Measurements from ENCODE around the gene DNAAF2.
"Not testable (repeated sequence)": the region's sequence is repeated elsewhere in the genome, so short reads cannot be mapped to it uniquely, and the experiment has no call there.

DNAAF2 gene

DNA sequence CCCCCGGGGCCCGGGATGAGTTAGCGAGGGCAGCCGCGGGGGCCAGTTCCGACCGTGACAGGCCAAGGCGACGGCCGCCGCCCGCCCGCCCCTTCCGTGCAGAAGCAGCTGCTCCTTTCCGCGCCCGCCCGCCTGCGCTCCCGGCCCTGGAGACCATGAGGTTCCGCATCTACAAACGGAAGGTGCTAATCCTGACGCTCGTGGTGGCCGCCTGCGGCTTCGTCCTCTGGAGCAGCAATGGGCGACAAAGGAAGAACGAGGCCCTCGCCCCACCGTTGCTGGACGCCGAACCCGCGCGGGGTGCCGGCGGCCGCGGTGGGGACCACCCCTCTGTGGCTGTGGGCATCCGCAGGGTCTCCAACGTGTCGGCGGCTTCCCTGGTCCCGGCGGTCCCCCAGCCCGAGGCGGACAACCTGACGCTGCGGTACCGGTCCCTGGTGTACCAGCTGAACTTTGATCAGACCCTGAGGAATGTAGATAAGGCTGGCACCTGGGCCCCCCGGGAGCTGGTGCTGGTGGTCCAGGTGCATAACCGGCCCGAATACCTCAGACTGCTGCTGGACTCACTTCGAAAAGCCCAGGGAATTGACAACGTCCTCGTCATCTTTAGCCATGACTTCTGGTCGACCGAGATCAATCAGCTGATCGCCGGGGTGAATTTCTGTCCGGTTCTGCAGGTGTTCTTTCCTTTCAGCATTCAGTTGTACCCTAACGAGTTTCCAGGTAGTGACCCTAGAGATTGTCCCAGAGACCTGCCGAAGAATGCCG is 13.7 kb downstream of the DNAAF2 start:
- peak; percentile 71 for DNase-seq

DNA sequence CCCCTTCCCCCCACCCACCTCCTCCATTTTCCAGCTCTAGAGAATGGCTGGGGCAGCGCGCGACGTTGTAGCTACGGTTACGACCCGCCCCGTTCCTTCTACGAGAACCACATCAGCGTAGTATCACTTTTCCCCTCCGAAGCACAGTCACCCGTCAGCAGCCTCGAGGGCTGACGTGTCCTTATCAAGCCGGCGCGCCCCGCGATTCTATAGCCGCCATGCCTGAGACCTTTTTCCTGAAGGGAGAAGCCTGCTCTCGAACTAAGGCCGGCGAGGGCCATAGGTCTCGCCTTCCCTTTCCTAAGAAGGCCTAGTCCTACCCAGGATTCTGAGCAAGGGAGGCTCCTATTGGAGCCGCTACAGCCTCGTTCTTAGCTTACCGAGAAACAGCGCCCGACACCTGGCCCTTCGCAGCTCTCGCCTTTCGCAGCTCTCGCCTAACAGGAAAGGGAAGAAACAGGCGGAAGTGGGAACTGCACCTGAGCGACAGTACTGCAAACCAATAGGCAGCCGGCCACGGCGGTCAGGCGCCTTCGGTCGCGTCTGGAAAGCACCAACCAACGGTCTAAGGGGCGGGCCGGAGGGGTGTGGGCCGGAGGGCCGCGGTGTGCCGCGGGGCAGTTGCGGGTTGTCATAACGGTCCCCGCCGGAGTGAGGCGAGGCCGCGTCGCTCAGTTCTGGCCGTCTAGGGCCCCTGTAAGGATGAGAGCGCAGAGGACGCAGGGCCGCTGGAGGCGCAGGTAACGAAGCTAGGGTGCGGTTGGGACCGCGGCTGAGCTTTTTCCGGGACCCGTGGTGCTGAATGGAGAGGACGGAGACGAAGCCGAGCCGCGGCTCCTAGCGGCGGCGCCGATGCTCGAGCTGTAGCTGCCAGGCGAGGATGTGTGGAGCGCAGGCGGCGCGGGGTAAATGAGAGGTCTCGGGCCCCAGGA is 14.6 kb downstream of the DNAAF2 start, which contains the start of the genes MGAT2 and RPL36AL:
Gene MGAT2, plus strand, starts transcription at position 618 of the 932 bp plus-strand sequence. CDS start 470 bp downstream, outside the sequence.
Gene RPL36AL, minus strand, starts transcription at position 445 of the 932 bp plus-strand sequence. CDS start 1,522 bp downstream, outside the sequence.
- peak; percentile 97 for DNase-seq

- no peak for DNase-seq
Measured at GRCh38 chr14:49619730-49620129, 15.3 kb downstream of the DNAAF2 start.

DNA sequence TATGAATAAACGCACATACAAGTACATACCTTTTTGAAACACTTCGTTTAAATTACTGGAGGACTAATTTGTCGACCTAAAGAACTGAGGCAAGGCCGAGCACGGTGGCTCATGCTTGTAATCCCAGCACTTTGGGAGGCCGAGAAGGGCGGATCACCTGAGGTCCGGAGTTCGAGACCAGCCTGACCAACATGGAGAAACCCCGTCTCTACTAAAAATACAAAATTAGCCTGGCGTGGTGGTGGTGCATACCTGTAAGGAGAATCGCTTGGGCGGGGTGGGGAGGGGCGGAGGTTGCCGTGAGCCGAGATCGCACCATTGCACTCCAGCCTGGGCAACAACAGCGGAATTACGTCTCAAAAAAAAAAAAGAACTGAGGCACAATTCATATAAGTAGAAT is 15.8 kb downstream of the DNAAF2 start:
- not testable (repeated sequence) for DNase-seq

- DNase-seq: no peak
Measured at GRCh38 chr14:49617852-49618519, 17.1 kb downstream of the DNAAF2 start.

- no peak for DNase-seq
Measured at GRCh38 chr14:49615776-49616175, 19.3 kb downstream of the DNAAF2 start.

DNA sequence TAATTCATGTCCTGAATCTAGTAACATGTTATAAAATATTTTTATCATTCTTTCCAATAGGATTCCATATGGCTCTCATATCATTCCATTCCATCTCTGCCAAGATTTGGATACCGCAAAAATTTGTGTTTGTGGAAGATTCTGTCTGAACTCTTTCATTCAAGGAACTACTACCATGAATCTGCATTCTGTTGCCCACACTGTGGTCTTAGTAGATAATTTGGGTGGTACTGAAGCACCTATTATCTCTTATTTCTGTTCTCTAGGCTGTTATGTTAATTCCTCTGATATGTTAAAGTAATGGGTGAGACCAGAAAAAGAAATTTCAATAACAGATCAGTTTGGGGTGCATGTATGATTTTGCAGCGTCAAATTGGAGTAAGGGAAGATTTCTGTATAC is 20.8 kb downstream of the DNAAF2 start:
- DNase-seq: no peak

- no peak for DNase-seq
Measured at GRCh38 chr14:49612671-49613070, 22.4 kb downstream of the DNAAF2 start.

DNA sequence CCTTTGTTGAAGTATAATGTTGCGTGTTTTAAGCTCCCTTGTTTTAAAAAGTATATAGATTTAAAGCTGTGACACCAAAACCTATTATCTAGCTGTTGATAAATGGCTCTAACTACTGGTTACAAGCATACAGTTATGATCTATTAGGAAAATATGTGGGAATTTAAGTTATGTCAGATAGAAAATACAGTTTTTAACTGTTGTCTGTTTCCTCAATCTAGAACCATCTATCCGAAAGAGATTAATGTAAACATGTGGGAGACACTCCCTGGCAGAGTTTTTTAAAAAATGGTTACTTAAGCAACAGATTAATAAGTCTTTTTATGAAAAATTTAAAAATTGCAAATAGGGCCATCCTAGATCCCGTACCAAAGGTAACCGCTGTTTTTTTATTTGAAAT is 22.8 kb downstream of the DNAAF2 start:
- no peak for DNase-seq

- DNase-seq: no peak
Measured at GRCh38 chr14:49607583-49607982, 27.5 kb downstream of the DNAAF2 start.

DNA sequence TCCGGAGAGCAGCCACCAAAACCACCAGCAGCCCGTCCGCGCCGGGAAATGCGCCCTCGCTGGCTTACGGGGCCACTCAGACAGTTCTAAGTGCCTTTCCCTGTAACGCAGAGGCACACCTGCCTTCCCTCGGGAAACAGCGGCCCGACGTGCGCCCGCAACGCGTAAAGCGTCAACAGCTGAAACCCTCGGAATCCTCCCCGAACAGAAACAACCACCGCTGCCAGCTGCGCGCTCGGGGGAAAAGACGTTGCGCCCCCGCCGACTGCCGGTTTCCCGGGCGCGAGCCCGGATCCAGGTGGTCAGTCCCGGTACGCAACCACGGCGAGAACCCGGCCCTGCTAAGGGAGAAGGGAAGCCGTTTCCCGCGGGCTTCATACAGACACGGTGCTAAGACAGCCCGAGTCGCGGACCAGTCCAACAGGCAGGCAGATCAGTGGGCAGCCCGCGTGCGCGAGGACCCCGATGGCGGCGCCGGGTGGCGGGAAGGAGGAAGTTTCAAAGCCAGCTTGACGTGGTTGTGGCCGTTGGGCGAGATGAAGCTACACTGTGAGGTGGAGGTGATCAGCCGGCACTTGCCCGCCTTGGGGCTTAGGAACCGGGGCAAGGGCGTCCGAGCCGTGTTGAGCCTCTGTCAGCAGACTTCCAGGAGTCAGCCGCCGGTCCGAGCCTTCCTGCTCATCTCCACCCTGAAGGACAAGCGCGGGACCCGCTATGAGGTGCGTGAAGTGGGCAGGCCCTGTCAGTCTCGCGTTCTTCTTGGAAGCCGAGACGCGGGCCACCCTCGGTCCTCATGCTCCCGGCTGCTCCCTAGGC is 36.4 kb downstream of the DNAAF2 start, which contains the start of gene LRR1:
Gene LRR1, plus strand, starts transcription at position 456 of the 816 bp plus-strand sequence. Its CDS starts 81 bp downstream, at position 537.
- peak; percentile 93 for DNase-seq

- no peak for DNase-seq
Measured at GRCh38 chr14:49598189-49598484, 36.9 kb downstream of the DNAAF2 start.

DNA sequence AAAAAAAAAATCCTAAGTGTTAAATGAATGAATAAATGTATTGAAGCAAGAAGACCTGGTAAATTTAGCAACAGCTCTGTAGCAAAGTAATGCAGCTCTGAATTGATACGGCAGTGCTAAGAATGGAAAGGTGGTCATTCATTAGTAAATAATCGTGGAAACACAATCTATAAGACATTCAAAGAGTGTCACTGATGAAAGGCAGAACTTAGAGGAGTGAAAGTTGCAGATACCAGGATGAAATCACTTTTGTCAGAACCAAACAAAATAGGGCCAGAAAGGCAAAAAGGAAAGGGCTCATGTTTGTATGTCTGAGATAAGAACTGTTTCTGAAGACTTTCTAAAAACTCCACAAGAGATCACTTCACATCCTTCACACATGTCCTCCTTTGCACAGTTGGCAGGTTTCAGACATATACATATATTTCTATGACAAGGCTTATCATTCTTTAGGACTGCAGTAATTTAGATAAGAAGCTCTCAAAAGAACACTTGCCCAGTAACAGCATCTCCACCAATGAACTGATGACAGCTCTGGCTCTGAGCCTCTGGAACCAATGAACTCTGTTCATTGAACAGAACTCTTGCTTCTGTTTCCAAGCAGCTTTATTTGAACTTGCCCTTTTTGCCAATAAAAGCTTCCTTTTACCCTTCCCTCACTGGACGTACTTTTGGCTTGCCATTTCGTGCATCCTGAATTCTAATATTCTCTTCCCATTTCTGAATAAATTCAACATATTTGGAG is 40.5 kb downstream of the DNAAF2 start:
- DNase-seq: no peak

- DNase-seq: no peak
Measured at GRCh38 chr14:49593016-49593415, 42.0 kb downstream of the DNAAF2 start.

GRCh38 chr14:49589387-49589786 is 45.7 kb downstream of the DNAAF2 start:
- no peak for DNase-seq

GRCh38 chr14:49586673-49587460 is 48.2 kb downstream of the DNAAF2 start:
- peak; percentile 69 for DNase-seq

- DNase-seq: peak; percentile 98
Measured at GRCh38 chr14:49585803-49586672, 49.0 kb downstream of the DNAAF2 start, which contains the start of gene RPS29. Gene RPS29 (minus strand): TSS chr14:49586380. CDS start chr14:49586346, 34 bp downstream.

- DNase-seq: peak; percentile 64
Measured at GRCh38 chr14:49584981-49585640, 49.9 kb downstream of the DNAAF2 start.

DNA sequence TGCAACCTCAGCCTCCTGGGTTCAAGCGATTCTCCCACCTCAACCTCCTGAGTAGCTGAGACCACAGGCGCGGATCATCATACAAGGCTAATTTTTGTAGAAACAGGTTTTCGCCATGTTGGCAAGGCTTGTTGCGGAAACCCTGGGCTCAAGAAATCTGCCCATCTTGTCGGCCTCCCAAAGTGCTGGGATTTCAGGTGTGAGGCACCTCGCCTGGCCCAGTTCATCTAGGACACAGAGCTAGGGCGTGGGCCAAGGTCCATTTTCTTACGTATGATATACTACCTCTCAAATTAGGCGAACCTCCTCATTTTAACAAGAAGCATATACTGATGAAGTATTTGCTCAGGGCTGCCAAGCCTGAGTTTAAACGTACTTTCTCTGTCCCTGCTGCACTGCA is 51.0 kb downstream of the DNAAF2 start:
- peak; percentile 36 for DNase-seq
